GM12873 (cell line): Measurements from ENCODE around the gene ILDR1.

ENCODE experiments used
- CTCF ChIP-seq: IDR thresholded peaks from 2 replicates; pipeline ENCODE4 v1.5.1; 2012; ENCODE audit warnings: low read depth, mild to moderate bottlenecking, moderate library complexity, low read length, control low read depth; ENCODE audit not compliant: insufficient read depth; ENCODE audit errors: missing control alignments

The ILDR1 gene

GRCh38 chr3:121998030-121998580 lies 23.9 kb downstream of the ILDR1 start:
- TF ChIP-seq CTCF, result no peak

GRCh38 chr3:121997372-121997771 lies 24.7 kb downstream of the ILDR1 start:
- no peak for TF ChIP-seq CTCF

- no peak for TF ChIP-seq CTCF
Observed at GRCh38 chr3:121996441-121996840, 25.6 kb downstream of the ILDR1 start.

- TF ChIP-seq CTCF, result peak; percentile 72
Observed at GRCh38 chr3:121995161-121996137, 26.6 kb downstream of the ILDR1 start.

- no peak for TF ChIP-seq CTCF
Observed at GRCh38 chr3:121994551-121994950, 27.5 kb downstream of the ILDR1 start.

GRCh38 chr3:121992601-121993560 lies 29.2 kb downstream of the ILDR1 start:
- no peak for TF ChIP-seq CTCF
